ENCODE measurements around the gene B9D1.

DNA sequence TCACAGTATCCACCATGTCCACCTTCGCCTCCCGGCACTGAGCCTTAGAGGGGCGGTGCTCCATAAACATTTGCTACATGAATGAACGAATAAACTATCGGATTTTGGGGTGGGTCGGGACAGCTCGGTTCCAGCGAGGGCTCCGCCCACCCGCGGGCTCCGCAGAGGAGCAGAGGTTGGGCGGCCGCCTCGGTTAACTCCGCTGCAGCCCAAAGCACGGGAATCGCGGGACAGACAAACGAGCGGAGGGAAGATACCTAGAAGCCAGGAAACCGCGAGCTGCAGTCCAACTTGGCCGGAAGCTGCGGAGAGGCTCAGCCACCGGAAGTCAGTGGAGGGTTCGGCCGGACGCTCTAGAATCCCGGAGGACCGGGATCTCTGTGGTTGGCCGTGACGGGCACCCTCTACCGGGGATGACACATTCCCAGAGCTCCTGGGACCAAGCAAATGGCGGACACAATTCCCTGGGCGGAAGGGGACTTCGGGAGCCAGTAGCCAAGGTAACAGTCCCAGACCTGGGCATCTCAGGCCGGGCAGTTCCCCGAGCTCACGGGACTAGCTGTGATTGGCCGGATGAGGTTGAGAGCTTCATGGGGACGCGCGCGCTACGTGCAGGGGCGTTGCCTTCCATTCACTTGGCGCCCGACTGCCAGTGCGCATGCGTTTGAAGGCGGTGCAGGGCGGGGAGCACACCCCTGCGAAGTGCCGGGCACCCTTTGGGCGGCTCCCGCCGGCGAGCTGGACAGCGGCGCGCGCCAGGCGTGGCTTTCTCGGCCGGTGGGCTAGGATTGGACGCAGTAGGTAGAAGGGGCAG is 15.3 kb upstream of the B9D1 start:
- TF ChIP-seq ZNF140 (CRISPR knock-in tag; IDR thresholded peaks at IDR 0.05) = no peak
- TF ChIP-seq, protein P1, sequence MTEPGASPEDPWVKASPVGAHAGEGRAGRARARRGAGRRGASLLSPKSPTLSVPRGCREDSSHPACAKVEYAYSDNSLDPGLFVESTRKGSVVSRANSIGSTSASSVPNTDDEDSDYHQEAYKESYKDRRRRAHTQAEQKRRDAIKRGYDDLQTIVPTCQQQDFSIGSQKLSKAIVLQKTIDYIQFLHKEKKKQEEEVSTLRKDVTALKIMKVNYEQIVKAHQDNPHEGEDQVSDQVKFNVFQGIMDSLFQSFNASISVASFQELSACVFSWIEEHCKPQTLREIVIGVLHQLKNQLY (CRISPR knock-in tag; conservative IDR thresholded peaks at IDR 0.05) = no peak

Measured in K562 (cell line).